Gastroesophageal sphincter (tissue), 4 donors: Measurements from ENCODE around the gene AHDC1. TPM values are rescaled to one million over a fixed set of nuclear protein-coding genes. Genes with fewer than 3 reads are reported as not detected.

Experiments
- ATAC-seq: fragments of 150-250 bp; one replicate; pipeline ENCODE4 v1.9.1; 2016; ENCODE audit warnings: mild to moderate bottlenecking, moderate library complexity
- H3K27ac ChIP-seq, 4 donors: fragments of 200-600 bp; sonication (generic) in 3 of 4; 1 replicate in 3 of 4; 2 replicates in 1 of 4; pipeline ENCODE4 v1.5.1; 2016 to 2019
- H3K27me3 ChIP-seq: fragments of 200-600 bp; sonication (generic); one replicate; pipeline ENCODE4 v1.5.1; 2019
- H3K36me3 ChIP-seq, 2 donors: fragments of 200-600 bp; sonication (generic); one replicate each; pipeline ENCODE4 v1.5.1; 2019; ENCODE audit warnings: control low read depth in 1 of 2
- H3K4me1 ChIP-seq, 3 donors: fragments of 200-600 bp; sonication (generic); 1 replicate in 2 of 3; 2 replicates in 1 of 3; pipeline ENCODE4 v1.5.1; 2016 to 2019; ENCODE audit warnings: control low read depth in 2 of 3
- H3K4me3 ChIP-seq, 2 donors: fragments of 200-600 bp; sonication (generic); one replicate each; pipeline ENCODE4 v1.5.1; 2019; ENCODE audit warnings: mild to moderate bottlenecking in 1 of 2, moderate library complexity in 1 of 2
- H3K9me3 ChIP-seq, 3 donors: fragments of 200-600 bp; sonication (generic); one replicate each; pipeline ENCODE4 v1.5.1; 2017 to 2019; ENCODE audit warnings: control low read depth in 2 of 3
- EP300 ChIP-seq: sonication (generic); formaldehyde crosslinking; IDR thresholded peaks from one replicate; pipeline ENCODE4 v1.6.1; 2017; ENCODE audit warnings: antibody characterized with exemption, mild to moderate bottlenecking
- POLR2A ChIP-seq, 2 donors: fragments of 450-650 bp; IDR thresholded peaks; one replicate each; pipeline ENCODE4 v1.6.1; 2017; ENCODE audit warnings: antibody characterized with exemption in 2 of 2, mild to moderate bottlenecking in 2 of 2, moderate library complexity in 1 of 2
- POLR2AphosphoS5 ChIP-seq: sonication (generic); formaldehyde crosslinking; IDR thresholded peaks from one replicate; pipeline ENCODE4 v1.6.1; 2017; ENCODE audit warnings: antibody characterized with exemption
- WGBS, 2 donors: methylation state at CpG; one replicate each; pipeline ENCODE4 v1.1.5; 2018; ENCODE audit warnings: low coverage in 1 of 2; 5-methylcytosine and 5-hydroxymethylcytosine counted together
- total RNA-seq, 4 donors: library from RNA; depleted of rRNA; stranded (reverse); fragments of >200 nt; gene quantifications; one replicate each; pipeline ENCODE4 v1.1.0, GENCODE V29; 2016
- TF ChIP-seq, protein P1 (sequence below), 4 experiments: fragments of 200-600 bp in 2 of 4; fragments of 450-650 bp in 2 of 4; sonication (generic) in 1 of 4; IDR thresholded peaks; one replicate each; pipeline ENCODE4 v1.5.1; 2017 to 2019; ENCODE audit warnings: antibody characterized with exemption in 4 of 4, mild to moderate bottlenecking in 2 of 4, moderate library complexity in 2 of 4

Gene AHDC1
- total RNA-seq, 4 donors from 2014 or later: 18.2 to 50.3 (median 27.7) TPM

DNA sequence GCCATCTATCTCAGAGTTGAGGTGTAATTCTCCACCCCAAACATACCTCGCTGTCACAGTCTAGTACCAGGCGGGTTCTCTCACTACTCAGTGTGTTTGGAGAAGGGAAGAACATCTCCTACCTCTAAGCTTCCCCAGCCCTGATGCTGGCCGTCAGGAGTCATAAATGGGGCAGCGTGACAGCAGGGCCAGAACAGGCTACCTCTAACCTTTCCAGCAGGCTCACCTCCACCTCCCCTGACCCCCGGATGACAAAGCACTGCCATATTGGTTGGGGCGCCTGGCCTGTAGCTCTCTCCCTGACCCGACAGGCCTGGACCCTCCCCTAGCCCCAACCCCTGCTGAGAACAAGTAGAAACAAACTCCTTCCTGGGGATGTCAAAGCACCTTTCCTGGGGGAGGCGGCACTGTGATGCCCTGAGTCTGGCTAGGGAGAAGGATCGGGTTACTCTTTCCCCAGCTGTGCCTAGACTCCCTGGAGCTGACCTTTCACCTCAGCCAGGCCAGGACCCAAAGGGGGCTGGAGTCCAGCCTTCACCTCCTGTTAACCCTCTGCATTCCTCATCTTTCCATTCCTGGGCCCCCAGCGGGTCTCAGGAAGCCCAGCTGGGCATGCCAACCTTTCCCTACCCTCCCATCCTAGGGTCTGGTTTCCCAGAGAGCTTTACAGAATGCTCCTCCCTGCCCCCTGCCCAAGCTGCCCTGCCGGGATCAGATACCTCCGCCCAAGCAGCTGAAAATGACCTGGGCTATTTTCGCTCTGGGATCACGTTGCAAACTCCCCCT lies 34.2 kb downstream of the AHDC1 start:
- WGBS, 2 donors: 87% methylated on average over 3 of the region's 14 CpGs; no CpG with 5 or more reads in 1 of the 2 donors
- Histone ChIP-seq H3K27me3 (no peaks in the 10 kb centered on the region), H3K27ac (peak overlapping the region; percentile 76 to 98 (median 94)), H3K4me3 (no peak overlapping the region), H3K36me3 (no peaks in the 10 kb centered on the region), H3K9me3 (no peaks in the 10 kb centered on the region), H3K4me1 (peaks cover 38 to 100% (median 92%) of the 10 kb centered on the region in 3 donors)
- TF ChIP-seq POLR2AphosphoS5: no peak
- TF ChIP-seq EP300: no peak
- no peak for TF ChIP-seq POLR2A (IDR thresholded peaks at IDR 0.05)
- TF ChIP-seq, protein P1, sequence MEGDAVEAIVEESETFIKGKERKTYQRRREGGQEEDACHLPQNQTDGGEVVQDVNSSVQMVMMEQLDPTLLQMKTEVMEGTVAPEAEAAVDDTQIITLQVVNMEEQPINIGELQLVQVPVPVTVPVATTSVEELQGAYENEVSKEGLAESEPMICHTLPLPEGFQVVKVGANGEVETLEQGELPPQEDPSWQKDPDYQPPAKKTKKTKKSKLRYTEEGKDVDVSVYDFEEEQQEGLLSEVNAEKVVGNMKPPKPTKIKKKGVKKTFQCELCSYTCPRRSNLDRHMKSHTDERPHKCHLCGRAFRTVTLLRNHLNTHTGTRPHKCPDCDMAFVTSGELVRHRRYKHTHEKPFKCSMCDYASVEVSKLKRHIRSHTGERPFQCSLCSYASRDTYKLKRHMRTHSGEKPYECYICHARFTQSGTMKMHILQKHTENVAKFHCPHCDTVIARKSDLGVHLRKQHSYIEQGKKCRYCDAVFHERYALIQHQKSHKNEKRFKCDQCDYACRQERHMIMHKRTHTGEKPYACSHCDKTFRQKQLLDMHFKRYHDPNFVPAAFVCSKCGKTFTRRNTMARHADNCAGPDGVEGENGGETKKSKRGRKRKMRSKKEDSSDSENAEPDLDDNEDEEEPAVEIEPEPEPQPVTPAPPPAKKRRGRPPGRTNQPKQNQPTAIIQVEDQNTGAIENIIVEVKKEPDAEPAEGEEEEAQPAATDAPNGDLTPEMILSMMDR (IDR thresholded peaks at IDR 0.05): no peak
- ATAC-seq: no peak

DNA sequence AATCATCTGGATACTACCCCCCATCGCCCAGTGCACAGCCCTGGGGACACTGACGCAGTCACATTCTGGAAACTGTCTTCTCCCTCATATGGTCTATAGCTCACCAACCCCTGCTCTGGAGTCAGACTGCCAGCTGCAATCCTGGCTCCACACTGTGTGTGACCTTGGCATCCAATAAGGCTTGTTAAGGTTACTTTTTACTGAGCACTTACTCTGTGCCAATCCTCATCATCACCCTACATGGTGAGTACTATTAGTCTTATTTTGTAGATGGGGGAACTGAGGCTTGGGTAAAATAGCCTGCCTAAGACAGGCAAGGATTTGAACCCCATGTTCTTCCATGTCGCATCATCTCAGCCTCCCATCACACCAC lies 34.9 kb downstream of the AHDC1 start:
- H3K4me3 ChIP-seq: peak overlapping the region in 1 of 2 donors; percentile 49

DNA sequence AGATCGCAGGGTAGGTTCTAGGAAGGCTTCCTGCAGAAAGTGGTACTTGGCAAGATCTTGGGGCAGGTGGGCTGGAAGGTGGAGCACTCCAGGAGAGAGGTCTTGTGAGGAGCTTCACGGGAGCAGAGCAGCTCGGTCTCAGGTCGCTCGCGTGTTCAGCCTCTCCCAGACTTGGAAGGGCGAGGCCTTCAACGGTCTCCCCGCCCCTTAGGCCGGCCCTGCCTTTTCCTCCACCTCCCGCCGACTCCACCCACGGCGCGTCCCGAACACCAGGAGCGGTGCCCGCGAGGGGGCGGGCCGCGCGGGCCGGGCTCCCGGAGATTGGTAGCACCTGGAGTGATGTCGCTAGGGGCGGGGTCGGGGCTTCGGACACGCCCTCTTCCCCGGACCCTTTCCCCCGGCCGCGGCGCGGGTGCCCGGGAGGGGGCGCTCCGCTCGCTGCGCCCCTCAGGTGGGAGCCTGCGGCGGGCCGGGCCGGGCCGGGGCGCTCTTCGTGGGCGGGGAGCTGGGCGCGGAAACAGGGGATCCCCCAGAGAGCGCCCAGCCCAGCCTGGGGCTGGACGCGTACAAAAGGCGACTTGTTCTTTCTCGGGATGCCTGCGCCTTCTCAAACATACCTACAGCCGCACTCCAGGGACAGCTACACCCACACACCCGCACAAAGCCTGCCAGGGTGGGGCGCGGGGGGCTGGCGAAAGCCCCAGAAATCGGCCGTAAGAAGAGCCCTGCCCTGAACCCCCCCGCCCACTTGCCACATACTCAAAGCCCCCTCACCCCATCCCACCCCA lies 35.5 kb downstream of the AHDC1 start:
- WGBS, 2 donors: 0 to 3% methylated on average over 6 to 11 of the region's 65 CpGs
- ATAC-seq: peak; percentile 93
- Histone ChIP-seq H3K9me3 (no peaks in the 10 kb centered on the region), H3K27ac (peak overlapping the region; percentile 76 to 98 (median 94)), H3K27me3 (no peaks in the 10 kb centered on the region), H3K4me3 (peak overlapping the region in 1 of 2 donors; percentile 49), H3K36me3 (no peaks in the 10 kb centered on the region), H3K4me1 (peaks cover 45 to 100% (median 93%) of the 10 kb centered on the region in 3 donors)
- TF ChIP-seq POLR2A (IDR thresholded peaks at IDR 0.05): peak in 1 of 2 donors; percentile 15
- TF ChIP-seq POLR2AphosphoS5: peak; percentile 87
- TF ChIP-seq, protein P1 (IDR thresholded peaks at IDR 0.05): peak in 3 of 4 experiments; percentile 76 to 91 (median 84)
- no peak for TF ChIP-seq EP300

More for the DNA sequence above, 34.9 kb downstream of the AHDC1 start:
- Histone ChIP-seq H3K9me3 (no peaks in the 10 kb centered on the region), H3K36me3 (no peaks in the 10 kb centered on the region), H3K27me3 (no peaks in the 10 kb centered on the region), H3K4me1 (peaks cover 40 to 100% (median 92%) of the 10 kb centered on the region in 3 donors), H3K27ac (peak overlapping the region; percentile 76 to 98 (median 94))
- peak; percentile 21 for ATAC-seq
- WGBS, 2 donors: 100% methylated on average over 1 of the region's 3 CpGs; no CpG with 5 or more reads in 1 of the 2 donors
- TF ChIP-seq EP300 (no peak), POLR2A (IDR thresholded peaks at IDR 0.05) (no peak), POLR2AphosphoS5 (no peak)
- TF ChIP-seq, protein P1 (IDR thresholded peaks at IDR 0.05): no peak

DNA sequence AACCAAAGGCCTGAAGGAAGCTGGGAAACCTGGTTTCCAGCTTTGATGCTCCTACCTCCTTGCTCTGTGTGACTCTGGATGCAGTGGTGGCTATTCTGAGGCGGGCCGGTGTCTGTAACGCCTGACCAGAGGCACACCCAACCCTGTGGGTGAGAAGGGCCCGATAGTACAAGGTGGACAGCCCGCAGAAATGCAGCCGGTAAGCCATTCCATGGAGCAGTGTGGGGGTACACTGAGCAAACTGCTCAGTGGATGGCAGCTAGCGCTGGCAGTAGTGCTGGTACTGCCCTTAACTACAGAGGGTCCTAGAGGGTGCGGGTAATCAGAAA lies 36.0 kb downstream of the AHDC1 start:
- WGBS, 2 donors: 43% methylated on average over 5 of the region's 8 CpGs; no CpG with 5 or more reads in 1 of the 2 donors
- Histone ChIP-seq H3K4me3 (peak overlapping the region in 1 of 2 donors; percentile 49), H3K9me3 (no peaks in the 10 kb centered on the region), H3K36me3 (no peaks in the 10 kb centered on the region), H3K27ac (peak overlapping the region in 3 of 4 donors; percentile 89 to 98 (median 98)), H3K4me1 (peaks cover 45 to 100% (median 93%) of the 10 kb centered on the region in 3 donors), H3K27me3 (no peaks in the 10 kb centered on the region)
- TF ChIP-seq POLR2A (IDR thresholded peaks at IDR 0.05) (no peak), POLR2AphosphoS5 (no peak)
- no peak for ATAC-seq

DNA sequence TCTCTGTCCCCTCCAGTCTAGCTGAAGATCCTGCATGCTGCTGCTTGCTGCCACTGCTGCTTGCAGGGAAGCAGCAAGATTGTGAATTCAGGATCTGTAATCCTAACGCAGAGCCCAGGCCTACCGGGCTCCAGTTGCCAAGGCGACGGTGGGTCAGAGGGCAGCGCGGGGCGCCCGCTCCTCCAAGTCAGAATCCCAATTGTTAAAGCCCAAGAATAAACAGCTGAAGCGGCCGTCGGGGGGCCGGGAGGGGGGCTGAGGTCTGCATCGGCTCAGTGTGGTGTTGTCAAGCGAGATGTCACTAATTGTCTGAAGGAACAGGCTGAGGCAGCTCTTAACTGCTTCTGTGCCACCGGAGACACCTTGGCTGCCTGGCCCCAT lies 36.8 kb downstream of the AHDC1 start:
- peak overlapping the region; percentile 30 to 98 (median 94) for H3K27ac ChIP-seq
- no peaks in the 10 kb centered on the region for H3K36me3 ChIP-seq
- H3K4me1 ChIP-seq: peaks cover 50 to 100% (median 93%) of the 10 kb centered on the region in 3 donors
- H3K4me3 ChIP-seq: no peak overlapping the region
- TF ChIP-seq POLR2A (IDR thresholded peaks at IDR 0.05) (no peak), EP300 (no peak), POLR2AphosphoS5 (no peak)
- TF ChIP-seq, protein P1 (IDR thresholded peaks at IDR 0.05): no peak
- no peaks in the 10 kb centered on the region for H3K27me3 ChIP-seq
- H3K9me3 ChIP-seq: no peaks in the 10 kb centered on the region
- ATAC-seq: no peak
- WGBS, 2 donors: no CpG with 5 or more reads among the region's 15 CpGs
